Loucy (cell line): Measurements from ENCODE around the gene CHST6.

Experiments
- H2AFZ ChIP-seq: fragments of 200-600 bp; sonication (generic); 2 replicates; pipeline ENCODE4 v1.6.0; 2016; ENCODE audit warnings: antibody characterized with exemption, mild to moderate bottlenecking, low read length, moderate library complexity
- H3F3A ChIP-seq: fragments of 200-600 bp; 2 replicates; pipeline ENCODE4 v1.6.0; 2016; ENCODE audit warnings: antibody characterized with exemption, low read depth, mild to moderate bottlenecking
- H3K27me3 ChIP-seq: fragments of 200-600 bp; sonication (generic); 2 replicates; pipeline ENCODE4 v1.6.1; 2014; ENCODE audit warnings: low read length, mild to moderate bottlenecking; ENCODE audit not compliant: insufficient read depth, poor library complexity, severe bottlenecking
- H3K36me3 ChIP-seq: fragments of 200-600 bp; sonication (generic); 2 replicates; pipeline ENCODE4 v1.6.1; 2016; ENCODE audit warnings: low read length; ENCODE audit not compliant: insufficient read depth
- H3K4me1 ChIP-seq: fragments of 200-600 bp; sonication (generic); 2 replicates; pipeline ENCODE4 v1.5.1; 2014; ENCODE audit warnings: low read length, mild to moderate bottlenecking; ENCODE audit not compliant: insufficient read depth, poor library complexity, severe bottlenecking
- H3K4me2 ChIP-seq: fragments of 200-600 bp; sonication (generic); 2 replicates; pipeline ENCODE4 v1.6.0; 2014; ENCODE audit warnings: antibody characterized with exemption, low read length, low read depth, mild to moderate bottlenecking; ENCODE audit not compliant: poor library complexity, severe bottlenecking
- H3K4me3 ChIP-seq: fragments of 200-600 bp; sonication (generic); 2 replicates; pipeline ENCODE4 v1.5.1; 2014; ENCODE audit warnings: low read length, mild to moderate bottlenecking, mixed read lengths; ENCODE audit not compliant: poor library complexity, severe bottlenecking
- H3K79me2 ChIP-seq: fragments of 200-600 bp; sonication (generic); 2 replicates; pipeline ENCODE4 v1.6.1; 2014; ENCODE audit warnings: low read length; ENCODE audit not compliant: insufficient read depth
- H3K9ac ChIP-seq: fragments of 200-600 bp; sonication (generic); 2 replicates; pipeline ENCODE4 v1.6.0; 2014; ENCODE audit warnings: mild to moderate bottlenecking, low read depth, low read length, moderate library complexity; ENCODE audit not compliant: poor library complexity, severe bottlenecking
- H3K9me2 ChIP-seq: fragments of 200-600 bp; sonication (generic); replicated peaks from 2 replicates; pipeline ENCODE4 v1.6.1; 2016; ENCODE audit warnings: low read depth, low read length, mixed read lengths
- H3K9me3 ChIP-seq: fragments of 200-600 bp; sonication (generic); 2 replicates; pipeline ENCODE4 v1.6.1; 2014; ENCODE audit warnings: mild to moderate bottlenecking, antibody characterized with exemption, low read length, low read depth; ENCODE audit not compliant: insufficient read depth
- H4K20me1 ChIP-seq: fragments of 200-600 bp; sonication (generic); 2 replicates; pipeline ENCODE4 v1.6.0; 2014; ENCODE audit warnings: antibody characterized with exemption, low read length, mild to moderate bottlenecking; ENCODE audit not compliant: insufficient read depth, poor library complexity, severe bottlenecking
- EZH2phosphoT487 ChIP-seq: fragments of 200-600 bp; IDR thresholded peaks from 2 replicates; pipeline ENCODE4 v1.6.1; 2018; ENCODE audit warnings: antibody characterized with exemption, mild to moderate bottlenecking, moderate library complexity, borderline replicate concordance
- TF ChIP-seq, protein P1 (sequence below): fragments of 200-600 bp; sonication (generic); conservative IDR thresholded peaks from 2 replicates; pipeline ENCODE4 v1.5.1; 2014; ENCODE audit warnings: mild to moderate bottlenecking, antibody characterized with exemption, low read length

Gene CHST6

DNA sequence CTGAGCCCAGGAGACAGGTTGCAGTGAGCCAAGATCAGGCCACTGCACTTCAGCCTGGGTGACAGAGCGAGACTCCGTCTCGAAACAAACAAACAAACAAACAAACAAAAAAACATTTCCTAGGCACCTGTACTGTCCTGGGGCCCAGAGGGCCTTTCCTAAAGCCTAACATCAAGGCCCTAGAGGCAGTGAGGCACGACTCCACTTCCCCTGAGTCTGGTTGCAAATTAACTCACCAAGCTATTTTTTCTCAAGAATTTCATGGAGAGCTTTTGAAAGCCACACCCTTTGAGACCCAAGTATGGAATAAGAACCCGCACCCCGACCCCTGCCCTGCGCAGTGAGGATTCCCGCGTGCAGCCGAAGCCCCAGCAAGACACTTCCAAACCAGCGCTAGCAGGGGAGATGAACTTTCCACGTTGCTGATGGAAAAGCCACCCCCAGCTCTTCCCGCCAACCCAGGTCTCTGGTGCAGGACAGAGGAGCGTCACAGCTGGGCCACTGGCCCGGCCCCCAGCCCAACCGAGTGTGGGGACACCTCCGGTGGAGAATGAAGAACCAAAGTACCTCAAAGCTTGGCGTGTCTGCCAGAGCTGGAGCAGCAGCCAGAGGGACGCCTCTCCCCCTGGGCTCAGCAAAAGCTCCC is 39.4 kb upstream of the CHST6 start:
- Histone ChIP-seq H3K4me2 (no peak overlapping the region), H4K20me1 (no peaks in the 10 kb centered on the region), H3K4me3 (no peak overlapping the region), H3K9me3 (no peaks in the 10 kb centered on the region), H3K9me2 (no peaks in the 10 kb centered on the region), H3K27me3 (no peaks in the 10 kb centered on the region), H3F3A (no peaks in the 10 kb centered on the region), H3K79me2 (no peaks in the 10 kb centered on the region), H2AFZ (no peak overlapping the region), H3K9ac (no peak overlapping the region), H3K36me3 (no peaks in the 10 kb centered on the region), H3K4me1 (no peaks in the 10 kb centered on the region)
- TF ChIP-seq, protein P1, sequence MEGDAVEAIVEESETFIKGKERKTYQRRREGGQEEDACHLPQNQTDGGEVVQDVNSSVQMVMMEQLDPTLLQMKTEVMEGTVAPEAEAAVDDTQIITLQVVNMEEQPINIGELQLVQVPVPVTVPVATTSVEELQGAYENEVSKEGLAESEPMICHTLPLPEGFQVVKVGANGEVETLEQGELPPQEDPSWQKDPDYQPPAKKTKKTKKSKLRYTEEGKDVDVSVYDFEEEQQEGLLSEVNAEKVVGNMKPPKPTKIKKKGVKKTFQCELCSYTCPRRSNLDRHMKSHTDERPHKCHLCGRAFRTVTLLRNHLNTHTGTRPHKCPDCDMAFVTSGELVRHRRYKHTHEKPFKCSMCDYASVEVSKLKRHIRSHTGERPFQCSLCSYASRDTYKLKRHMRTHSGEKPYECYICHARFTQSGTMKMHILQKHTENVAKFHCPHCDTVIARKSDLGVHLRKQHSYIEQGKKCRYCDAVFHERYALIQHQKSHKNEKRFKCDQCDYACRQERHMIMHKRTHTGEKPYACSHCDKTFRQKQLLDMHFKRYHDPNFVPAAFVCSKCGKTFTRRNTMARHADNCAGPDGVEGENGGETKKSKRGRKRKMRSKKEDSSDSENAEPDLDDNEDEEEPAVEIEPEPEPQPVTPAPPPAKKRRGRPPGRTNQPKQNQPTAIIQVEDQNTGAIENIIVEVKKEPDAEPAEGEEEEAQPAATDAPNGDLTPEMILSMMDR: no peak
- TF ChIP-seq EZH2phosphoT487: no peak

DNA sequence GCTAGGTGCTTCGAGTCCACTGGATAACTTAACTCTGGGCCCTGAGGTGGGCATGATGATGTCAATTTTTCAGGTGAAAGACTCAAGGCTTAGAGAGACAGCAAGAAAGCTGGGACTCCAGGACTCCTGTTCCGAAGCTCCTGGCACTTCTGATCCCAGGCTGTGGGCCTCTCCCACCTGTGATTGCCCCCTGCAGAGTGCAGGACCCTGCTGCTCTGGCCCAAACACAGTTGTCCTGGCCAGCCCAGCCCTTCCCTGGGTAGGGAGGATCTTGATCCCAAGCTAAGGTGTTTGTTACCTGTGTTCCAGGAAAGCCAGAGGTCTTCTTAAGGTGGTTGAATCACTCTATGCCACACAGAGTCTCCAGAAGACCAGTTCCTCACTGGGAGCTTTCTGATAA is 37.5 kb upstream of the CHST6 start:
- Histone ChIP-seq H3K36me3 (no peaks in the 10 kb centered on the region), H3F3A (no peaks in the 10 kb centered on the region), H3K9ac (no peak overlapping the region), H3K27me3 (no peaks in the 10 kb centered on the region), H3K4me1 (no peaks in the 10 kb centered on the region), H3K9me2 (no peaks in the 10 kb centered on the region), H4K20me1 (no peaks in the 10 kb centered on the region), H3K4me2 (no peak overlapping the region), H3K79me2 (no peaks in the 10 kb centered on the region), H2AFZ (no peak overlapping the region), H3K4me3 (no peak overlapping the region), H3K9me3 (no peaks in the 10 kb centered on the region)
- TF ChIP-seq, protein P1: no peak
- TF ChIP-seq EZH2phosphoT487: no peak

DNA sequence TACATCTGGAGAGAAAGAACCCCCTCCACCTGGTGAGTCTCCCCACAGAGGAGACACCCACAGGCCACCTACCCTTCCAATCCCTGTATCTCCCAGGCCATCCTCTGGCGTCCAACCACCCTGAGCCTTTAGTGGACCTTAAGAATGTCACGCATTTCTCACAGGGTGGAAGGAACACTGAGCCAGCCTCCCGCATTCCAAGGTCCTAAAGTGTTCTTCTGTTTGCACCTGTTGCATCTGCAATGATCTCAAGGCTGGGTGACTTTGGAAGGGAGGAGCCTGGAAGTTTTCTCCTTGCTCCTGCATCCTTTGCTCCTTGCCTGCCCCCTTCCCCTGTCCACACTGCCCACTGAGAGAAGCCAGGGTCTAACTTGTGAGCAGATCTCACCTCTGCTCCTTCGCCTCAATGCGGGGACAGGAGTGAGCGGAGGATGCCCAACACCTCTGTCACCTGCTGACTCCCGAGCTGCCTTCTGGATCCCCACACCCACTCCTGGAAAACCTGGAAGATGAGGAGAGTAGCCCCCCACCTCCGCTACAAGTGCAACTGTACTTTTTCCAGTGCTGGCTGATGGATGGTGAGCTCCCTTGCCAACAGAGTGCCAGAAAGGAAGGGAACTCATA is 37.0 kb upstream of the CHST6 start:
- no peaks in the 10 kb centered on the region for H3K36me3 ChIP-seq
- no peak overlapping the region for H2AFZ ChIP-seq
- no peaks in the 10 kb centered on the region for H3K4me1 ChIP-seq
- no peak overlapping the region for H3K9ac ChIP-seq
- no peaks in the 10 kb centered on the region for H4K20me1 ChIP-seq
- H3K4me3 ChIP-seq: no peak overlapping the region
- H3F3A ChIP-seq: no peaks in the 10 kb centered on the region
- H3K27me3 ChIP-seq: no peaks in the 10 kb centered on the region
- TF ChIP-seq, protein P1: no peak
- TF ChIP-seq EZH2phosphoT487: no peak
- no peaks in the 10 kb centered on the region for H3K79me2 ChIP-seq
- H3K9me2 ChIP-seq: no peaks in the 10 kb centered on the region
- H3K4me2 ChIP-seq: no peak overlapping the region
- H3K9me3 ChIP-seq: no peaks in the 10 kb centered on the region
